ENCODE results near the gene SMIM35.

GRCh38 chr11:118133816-118134215 is 47.1 kb upstream of the SMIM35 start:
- TF ChIP-seq CTCF (conservative IDR thresholded peaks at IDR 0.05) (no peak), EZH2 (IDR thresholded peaks at IDR 0.05; ENCODE audit: low read depth) (no peak)

Measured in PC-9 (cell line).